Measurements from ENCODE around the gene DRD1. TPM values are rescaled to one million over a fixed set of nuclear protein-coding genes. Genes with fewer than 3 reads are reported as not detected.

Gene DRD1
- total RNA-seq, 1 experiment from 2014 or later = 0.54 TPM

DNA sequence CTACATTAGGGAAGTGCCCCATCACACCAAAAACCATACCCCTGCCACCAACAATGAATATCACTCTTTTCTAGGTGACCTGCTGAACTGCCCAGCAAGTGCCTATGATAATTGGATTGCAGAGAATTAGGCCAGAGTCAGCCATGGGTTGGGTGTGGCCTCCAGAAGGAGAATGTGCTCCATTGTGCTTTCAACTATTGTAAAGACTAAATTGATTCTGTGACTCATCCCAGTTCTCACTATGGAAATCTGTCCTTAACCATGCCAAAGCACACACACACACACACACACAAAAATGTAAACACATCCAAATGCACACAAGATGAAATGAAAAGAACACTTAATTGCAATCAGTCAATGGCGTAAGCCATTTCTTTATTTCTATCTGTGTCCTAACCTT lies 25.7 kb downstream of the DRD1 start:
- TF ChIP-seq YY1 (IDR thresholded peaks at IDR 0.05; ENCODE audit: extremely low read depth, insufficient replicate concordance, low read depth, low read length) (no peak), POLR2AphosphoS5 (IDR thresholded peaks at IDR 0.05; ENCODE audit: low read depth, low read length) (no peak), SRF (IDR thresholded peaks at IDR 0.05; ENCODE audit: low read depth) (no peak), SP1 (IDR thresholded peaks at IDR 0.05; ENCODE audit: low read depth) (0 out of 2 replicates have a peak, but pooled peaks have one; percentile 10), ZNF274 (IDR thresholded peaks at IDR 0.05; ENCODE audit: low read depth, low read length) (no peak), RAD21 (IDR thresholded peaks at IDR 0.05; ENCODE audit: low read depth) (no peak), CEBPB (IDR thresholded peaks at IDR 0.05; ENCODE audit: low read depth) (no peak), JUND (IDR thresholded peaks at IDR 0.05) (no peak)
- TF ChIP-seq, protein P1, sequence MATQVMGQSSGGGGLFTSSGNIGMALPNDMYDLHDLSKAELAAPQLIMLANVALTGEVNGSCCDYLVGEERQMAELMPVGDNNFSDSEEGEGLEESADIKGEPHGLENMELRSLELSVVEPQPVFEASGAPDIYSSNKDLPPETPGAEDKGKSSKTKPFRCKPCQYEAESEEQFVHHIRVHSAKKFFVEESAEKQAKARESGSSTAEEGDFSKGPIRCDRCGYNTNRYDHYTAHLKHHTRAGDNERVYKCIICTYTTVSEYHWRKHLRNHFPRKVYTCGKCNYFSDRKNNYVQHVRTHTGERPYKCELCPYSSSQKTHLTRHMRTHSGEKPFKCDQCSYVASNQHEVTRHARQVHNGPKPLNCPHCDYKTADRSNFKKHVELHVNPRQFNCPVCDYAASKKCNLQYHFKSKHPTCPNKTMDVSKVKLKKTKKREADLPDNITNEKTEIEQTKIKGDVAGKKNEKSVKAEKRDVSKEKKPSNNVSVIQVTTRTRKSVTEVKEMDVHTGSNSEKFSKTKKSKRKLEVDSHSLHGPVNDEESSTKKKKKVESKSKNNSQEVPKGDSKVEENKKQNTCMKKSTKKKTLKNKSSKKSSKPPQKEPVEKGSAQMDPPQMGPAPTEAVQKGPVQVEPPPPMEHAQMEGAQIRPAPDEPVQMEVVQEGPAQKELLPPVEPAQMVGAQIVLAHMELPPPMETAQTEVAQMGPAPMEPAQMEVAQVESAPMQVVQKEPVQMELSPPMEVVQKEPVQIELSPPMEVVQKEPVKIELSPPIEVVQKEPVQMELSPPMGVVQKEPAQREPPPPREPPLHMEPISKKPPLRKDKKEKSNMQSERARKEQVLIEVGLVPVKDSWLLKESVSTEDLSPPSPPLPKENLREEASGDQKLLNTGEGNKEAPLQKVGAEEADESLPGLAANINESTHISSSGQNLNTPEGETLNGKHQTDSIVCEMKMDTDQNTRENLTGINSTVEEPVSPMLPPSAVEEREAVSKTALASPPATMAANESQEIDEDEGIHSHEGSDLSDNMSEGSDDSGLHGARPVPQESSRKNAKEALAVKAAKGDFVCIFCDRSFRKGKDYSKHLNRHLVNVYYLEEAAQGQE (IDR thresholded peaks at IDR 0.05; ENCODE audit: low read depth) = no peak
- ChIA-PET POLR2A (no interaction called here), CTCF (no interaction called here), RAD21 (ENCODE audit: low non-redundant PET in 1 of 2, low total read pairs in 2 of 2, uncharacterized antibody in 2 of 2, unreplicated experiment in 2 of 2) (no interaction called here)
- peaks cover 0 to 4% of the 10 kb centered on the region in 2 experiments; a peak in 1 of 4 replicates for H3K9me3 ChIP-seq (ENCODE audit: control insufficient read depth in 1 of 2, insufficient read depth in 1 of 2, low read depth in 1 of 2, low read length in 2 of 2)
- H3K36me3 ChIP-seq (ENCODE audit: control insufficient read depth in 1 of 2, insufficient read depth in 2 of 2, low read length in 2 of 2) = no peaks in the 10 kb centered on the region
- H4K20me1 ChIP-seq (ENCODE audit: insufficient read depth) = no peaks in the 10 kb centered on the region
- H3K4me1 ChIP-seq (ENCODE audit: control insufficient read depth in 1 of 2, insufficient read depth in 2 of 2, low read length in 2 of 2) = peaks cover 0 to 11% of the 10 kb centered on the region in 2 experiments; a peak in 1 of 4 replicates
- H3K9ac ChIP-seq (ENCODE audit: low read length) = no peak overlapping the region
- DNase-seq (ENCODE audit: low read depth, low spot score) (peak; percentile 24), ATAC-seq (peak; percentile 44)
- H3K4me2 ChIP-seq (ENCODE audit: low read length) = no peak overlapping the region
- H3K4me3 ChIP-seq (replicated peaks in 1 of 2; ENCODE audit: low read depth in 1 of 2, low read length in 2 of 2) = no peak overlapping the region
- H3K79me2 ChIP-seq (ENCODE audit: insufficient read depth, low read length) = no peaks in the 10 kb centered on the region
- intact Hi-C loops (cut with micrococcal nuclease) = no loop called here
- H3K9me2 ChIP-seq (ENCODE audit: insufficient read depth) = no peaks in the 10 kb centered on the region
- no TSS peak for BruUV-seq (replicated peaks)
- no peak overlapping the region for H3K27ac ChIP-seq (ENCODE audit: low read depth, low read length)
- H2AFZ ChIP-seq (ENCODE audit: low read depth, low read length, poor library complexity, severe bottlenecking) = no peak overlapping the region
- no peaks in the 10 kb centered on the region for H3K27me3 ChIP-seq (ENCODE audit: insufficient read depth, low read length)

Data from HCT116 (cell line).